ENCODE measurements around the gene TNFSF13B.

- TF ChIP-seq CTCF (IDR thresholded peaks at IDR 0.05) (no peak), POLR2AphosphoS5 (IDR thresholded peaks at IDR 0.05; ENCODE audit: low read depth, low read length) (no peak), RXRA (IDR thresholded peaks at IDR 0.05; ENCODE audit: borderline replicate concordance, low read depth) (no peak), RFX5 (IDR thresholded peaks at IDR 0.05; ENCODE audit: low read length) (no peak), MAX (IDR thresholded peaks at IDR 0.05; ENCODE audit: low read depth) (no peak)
Measured at GRCh38 chr13:108263621-108264355, 5.7 kb upstream of the TNFSF13B start.
